K562 (cell line): ENCODE data around the gene PEX6. TPM values are rescaled to one million over a fixed set of nuclear protein-coding genes. Genes with fewer than 3 reads are reported as not detected.

ENCODE experiments used
- ATAC-seq: fragments of 200-7000 bp; cut with Tn5 transposase; 3 replicates; pipeline ENCODE4 v1.9.1; 2020; ENCODE audit warnings: moderate library complexity
- BruUV-seq: library from RNA; stranded (reverse); fragments of 400-500 nt; replicated peaks from 2 replicates; lab custom pipeline; 2021; lab: Mats Ljungman, UMichigan
- CTCF ChIA-PET: fragments of 300-600 bp; formaldehyde crosslinking; extraction: SDS; loops from one replicate; lab custom pipeline; 2021; ENCODE audit warnings: low intra/inter-chr PET ratio; lab: Yijun Ruan, JAX
- POLR2A ChIA-PET: fragments of 300-600, 350-650 bp; sonication (Branson Sonifier 250); formaldehyde crosslinking; extraction: SDS; loops from one replicate; lab custom pipeline; 2021; ENCODE audit warnings: antibody characterized with exemption, inconsistent platforms; lab: Yijun Ruan, JAX
- DNase-seq, 4 experiments: peaks; one replicate each; pipeline versions ENCODE4 v3.0.0 to v3.0.0-alpha.2; 2011 to 2018; ENCODE audit warnings: low spot score in 3 of 4, mixed read lengths in 3 of 4; ENCODE audit errors: extremely low read depth in 1 of 4
- FAIRE-seq: peaks from 2 replicates; lab custom pipeline; 2011; peaks lifted over from hg19 to GRCh38; lab: Jason Lieb, UNC
- H2AFZ ChIP-seq: 2 replicates; pipeline ENCODE4 v1.6.0; 2011; ENCODE audit warnings: low read depth, low read length, control low read depth, inconsistent platforms
- H3K27ac ChIP-seq: fragments of 200-600 bp; 3 replicates; pipeline ENCODE4 v1.8.0; 2011; ENCODE audit warnings: low read depth, mild to moderate bottlenecking, control low read depth, inconsistent platforms, low read length, moderate library complexity, mixed read lengths; ENCODE audit errors: extremely low read depth
- H3K27me3 ChIP-seq, 2 experiments: fragments of 300-600 bp in 1 of 2; 2 replicates in 1 of 2; 3 replicates in 1 of 2; pipeline versions ENCODE4 v1.6.0 to v1.8.0; 2011; ENCODE audit warnings: inconsistent platforms in 2 of 2, low read length in 2 of 2, mild to moderate bottlenecking in 1 of 2, mixed read lengths in 1 of 2, moderate library complexity in 1 of 2; ENCODE audit not compliant: control insufficient read depth in 2 of 2, insufficient read depth in 2 of 2
- H3K36me3 ChIP-seq: fragments of 300-600 bp; 3 replicates; pipeline ENCODE4 v1.8.0; 2011; ENCODE audit warnings: mild to moderate bottlenecking, low read length, inconsistent platforms; ENCODE audit not compliant: control insufficient read depth, insufficient read depth
- H3K4me1 ChIP-seq, 2 experiments: fragments of 200-600 bp in 1 of 2; replicated peaks in 1 of 2; 2 replicates in 1 of 2; 3 replicates in 1 of 2; pipeline versions ENCODE4 v1.5.1 to v1.8.0; 2011; ENCODE audit warnings: inconsistent platforms in 2 of 2, low read length in 2 of 2, mild to moderate bottlenecking in 1 of 2, mixed read lengths in 1 of 2, moderate library complexity in 1 of 2; ENCODE audit not compliant: control insufficient read depth in 2 of 2, insufficient read depth in 2 of 2
- H3K4me2 ChIP-seq: 2 replicates; pipeline ENCODE4 v1.6.1; 2011; ENCODE audit warnings: low read length, control low read depth, inconsistent platforms, mixed read lengths; ENCODE audit not compliant: insufficient read depth
- H3K4me3 ChIP-seq: fragments of 200-600 bp; sonication (generic), shearing (Covaris generic); 2 replicates; pipeline ENCODE4 v1.5.1; 2016; ENCODE audit warnings: control low read depth, inconsistent platforms
- H3K79me2 ChIP-seq: fragments of 200-600 bp; 3 replicates; pipeline ENCODE4 v1.8.0; 2011; ENCODE audit warnings: low read length, inconsistent platforms; ENCODE audit not compliant: control insufficient read depth, insufficient read depth
- H3K9ac ChIP-seq, 2 experiments: 2 replicates each; pipeline versions ENCODE4 v1.6.0 to v1.6.1; 2011; ENCODE audit warnings: low read depth in 2 of 2, low read length in 2 of 2, control low read depth in 1 of 2, inconsistent platforms in 1 of 2, mild to moderate bottlenecking in 1 of 2, mixed read lengths in 1 of 2; ENCODE audit not compliant: insufficient read depth in 1 of 2
- H3K9me1 ChIP-seq: one replicate; pipeline ENCODE4 v1.6.0; 2011; ENCODE audit warnings: inconsistent platforms, mild to moderate bottlenecking, low read length, moderate library complexity; ENCODE audit not compliant: control insufficient read depth, insufficient read depth
- H3K9me3 ChIP-seq: replicated peaks from 2 replicates; pipeline ENCODE4 v1.5.1; 2011; ENCODE audit warnings: low read depth, low read length, inconsistent platforms; ENCODE audit not compliant: control insufficient read depth, insufficient read depth
- H4K20me1 ChIP-seq: replicated peaks from 2 replicates; pipeline ENCODE4 v1.6.1; 2011; ENCODE audit warnings: low read length, inconsistent platforms, mixed read lengths; ENCODE audit not compliant: control insufficient read depth, insufficient read depth
- EP300 ChIP-seq: IDR thresholded peaks from 2 replicates; pipeline ENCODE4 v1.6.1; 2012; ENCODE audit warnings: low read length, improper control_type of control experiment
- KDM1A ChIP-seq, 2 experiments: fragments of 450-650 bp; IDR thresholded peaks; 2 replicates each; pipeline ENCODE4 v1.6.1; 2016; ENCODE audit warnings: mild to moderate bottlenecking in 2 of 2
- RBFOX2 ChIP-seq: fragments of 200-400 bp; formaldehyde crosslinking; IDR thresholded peaks from 2 replicates; pipeline ENCODE4 v1.6.1; 2017; ENCODE audit warnings: low read depth, mild to moderate bottlenecking, low read length, moderate library complexity
- WGBS: fragments of 100-300 bp; shearing (Covaris generic); methylation state at CpG from one replicate; pipeline ENCODE4 v1.1.6; 2016; ENCODE audit warnings: low coverage, mixed read lengths; ENCODE audit not compliant: insufficient coverage; ENCODE audit errors: missing lambda C conversion rate; 5-methylcytosine and 5-hydroxymethylcytosine counted together
- in situ Hi-C: fragments of 300-500 bp; cut with MboI; formaldehyde crosslinking; loops from 4 replicates; pipeline ENCODE4 v1.15.0; 2018; ENCODE audit warnings: inconsistent platforms, mixed read lengths
- intact Hi-C: fragments of 100-400 bp; cut with micrococcal nuclease; formaldehyde crosslinking; loops from 2 replicates; pipeline ENCODE4 v1.14.2; 2022
- polyA plus RNA-seq, 8 experiments: library from polyadenylated mRNA; depleted of rRNA in 4 of 8; stranded (reverse) in 5 of 8; unstranded in 3 of 8; fragments of >200 nt; fragmentation: Nextera tagmentation in 2 of 8; fragmentation: Illumina TruSeq in 1 of 8; extraction: Ambion mirVana in 2 of 8; extraction: Trizol in 1 of 8; gene quantifications; 2 replicates each; pipeline versions ENCODE4 v1.2.1 to v1.2.3, GENCODE V29; 2011 to 2014; ENCODE audit warnings: inconsistent platforms in 1 of 8, missing spikeins in 1 of 8
- total RNA-seq, 7 experiments: library from RNA; depleted of rRNA in 6 of 7; stranded (reverse); fragments of >200 nt in 6 of 7; fragmentation: Illumina TruSeq in 2 of 7; extraction: Trizol in 2 of 7; gene quantifications; 2 replicates each; pipeline versions ENCODE4 v1.2.1 to v1.2.3, GENCODE V29; 2011 to 2021; ENCODE audit warnings: low replicate concordance in 1 of 7
- TF ChIP-seq, protein P1 (sequence below), 3 experiments: fragments of 200-800 bp in 1 of 3; sonication (Bioruptor generic) in 1 of 3; sonication (generic) in 1 of 3; formaldehyde crosslinking in 1 of 3; IDR thresholded peaks; 2 replicates each; pipeline versions ENCODE4 v1.6.1 to v1.8.0; 2016 to 2022; ENCODE audit warnings: mild to moderate bottlenecking in 2 of 3, missing compliant biosample characterization in 2 of 3, missing genetic modification characterization in 2 of 3, missing genetic modification reagents in 1 of 3

PEX6 gene
- total and polyA plus RNA-seq, 9 of the 15 experiments (the other 6 are each of a cell fraction or from before 2014, with no cell fraction given), result 0.17 to 20.8 (median 6.9) TPM

GRCh38 chr6:43016943-43017334, 38.0 kb upstream of the PEX6 start:
- no TSS peak for BruUV-seq
- intact Hi-C loops, result no loop called here
- no peak for TF ChIP-seq EP300
- no peak for TF ChIP-seq KDM1A (IDR thresholded peaks at IDR 0.05)
- TF ChIP-seq RBFOX2, result peak; percentile 48
- TF ChIP-seq, protein P1, sequence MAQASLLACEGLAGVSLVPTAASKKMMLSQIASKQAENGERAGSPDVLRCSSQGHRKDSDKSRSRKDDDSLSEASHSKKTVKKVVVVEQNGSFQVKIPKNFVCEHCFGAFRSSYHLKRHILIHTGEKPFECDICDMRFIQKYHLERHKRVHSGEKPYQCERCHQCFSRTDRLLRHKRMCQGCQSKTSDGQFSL (CRISPR knock-in tag; IDR thresholded peaks at IDR 0.05), result 0 out of 2 replicates have a peak, but pooled peaks have one; percentile 13
- TF ChIP-seq, protein P1 (tag; IDR thresholded peaks at IDR 0.05), result no peak
- TF ChIP-seq, all 486 proteins: peak for 2
- no peaks in the 10 kb centered on the region for H3K9me3 ChIP-seq
- H3K9ac ChIP-seq, result peak overlapping the region; percentile 1 to 82; a peak in 3 of 4 replicates
- FAIRE-seq, result no peak
- CTCF ChIA-PET, result no interaction called here
- peak overlapping the region; percentile 20; the same call in 1 of the 3 replicates for H3K27ac ChIP-seq
- H4K20me1 ChIP-seq, result peaks cover 4% of the 10 kb centered on the region; the same call in 1 of the 2 replicates
- H3K9me1 ChIP-seq, result no peaks in the 10 kb centered on the region
- peaks cover 62% of the 10 kb centered on the region for H3K79me2 ChIP-seq
- H3K4me1 ChIP-seq, result peaks cover 44 to 53% of the 10 kb centered on the region in 2 experiments
- H3K27me3 ChIP-seq, result no peaks in the 10 kb centered on the region
- DNase-seq, result no peak
- peaks cover 61% of the 10 kb centered on the region for H3K36me3 ChIP-seq
- POLR2A ChIA-PET, result interaction anchor here (0.6 kb wide), 4 partner anchors 13 to 254 kb away, joined by 3 to 4 read pairs (median 3); no protein-coding TSS in a partner anchor
- in situ Hi-C loops, result no loop called here
- H2AFZ ChIP-seq, result no peak overlapping the region
- H3K4me2 ChIP-seq, result peak overlapping the region; percentile 0; the same call in 1 of the 2 replicates
- ATAC-seq, result no peak
- H3K4me3 ChIP-seq, result no peak overlapping the region
- WGBS, result 91% methylated on average over 12 of the region's 12 CpGs
